H1 (cell line): Measurements from ENCODE around the gene LAMC3. TPM values are rescaled to one million over a fixed set of nuclear protein-coding genes. Genes with fewer than 3 reads are reported as not detected.

Source experiments
- ATF3 ChIP-seq: IDR thresholded peaks from 2 replicates; pipeline ENCODE4 v1.6.1; 2011; ENCODE audit warnings: low read depth, mild to moderate bottlenecking, low read length; ENCODE audit not compliant: insufficient read depth
- CTCF ChIP-seq, 3 experiments: IDR thresholded peaks; 1 replicate in 2 of 3; 2 replicates in 1 of 3; pipeline versions ENCODE4 v1.5.1 to v1.6.1; 2011; ENCODE audit warnings: low read length in 3 of 3, mild to moderate bottlenecking in 3 of 3, inconsistent platforms in 2 of 3, low read depth in 1 of 3, moderate library complexity in 1 of 3; ENCODE audit not compliant: insufficient read depth in 1 of 3; ENCODE audit errors: control extremely low read depth in 1 of 3
- SAP30 ChIP-seq: fragments of 300-600 bp; sonication (generic); IDR thresholded peaks from 2 replicates; pipeline ENCODE4 v1.7.1; 2012; ENCODE audit warnings: low read length, moderate library complexity, mild to moderate bottlenecking, inconsistent platforms; ENCODE audit not compliant: insufficient read depth, insufficient replicate concordance
- SP1 ChIP-seq: IDR thresholded peaks from 2 replicates; pipeline ENCODE4 v1.6.1; 2011; ENCODE audit warnings: low read depth, low read length
- USF2 ChIP-seq: IDR thresholded peaks from 2 replicates; pipeline ENCODE4 v1.6.1; 2011; ENCODE audit warnings: low read length, improper control_type of control experiment
- polyA plus RNA-seq, 7 experiments: library from polyadenylated mRNA; depleted of rRNA in 3 of 7; stranded (reverse) in 5 of 7; unstranded in 2 of 7; fragments of >200 nt in 5 of 7; fragments of 200-250 nt in 2 of 7; gene quantifications; 1 replicate in 5 of 7; 2 replicates in 1 of 7; 4 replicates in 1 of 7; pipeline versions ENCODE4 v1.2.1 to v1.2.3, GENCODE V29; 2011 to 2013; ENCODE audit warnings: missing spikeins in 2 of 7, mixed read lengths in 2 of 7
- total RNA-seq: library from RNA; stranded (reverse); fragmentation: NEBNext Ultra II Directional; extraction: Animal tissue kit (Norgen Biotek cat#: 25700); gene quantifications from 2 replicates; pipeline ENCODE4 v1.2.1, GENCODE V29; 2021

The LAMC3 gene
- total and polyA plus RNA-seq, 2 of the 8 experiments (the other 6 are each of a cell fraction or from before 2014, with no cell fraction given) = 9.3 to 12.3 TPM

- TF ChIP-seq SAP30 (no peak), SP1 (no peak), CTCF (IDR thresholded peaks at IDR 0.05; ENCODE audit: control extremely low read depth in 1 of 3, insufficient read depth in 1 of 3, low read depth in 1 of 3, low read length in 3 of 3) (no peak), ATF3 (no peak), USF2 (no peak)
Observed at GRCh38 chr9:130963337-130963908, 45.6 kb upstream of the LAMC3 start (continued).
